ENCODE data around the gene ERC1.

ERC1 gene

GRCh38 chr12:1439687-1440086 is 448.7 kb downstream of the ERC1 start:
- no peak for DNase-seq (ENCODE audit: low read depth)

GRCh38 chr12:1443421-1444141 is 452.6 kb downstream of the ERC1 start:
- DNase-seq (ENCODE audit: low read depth) = no peak

DNA sequence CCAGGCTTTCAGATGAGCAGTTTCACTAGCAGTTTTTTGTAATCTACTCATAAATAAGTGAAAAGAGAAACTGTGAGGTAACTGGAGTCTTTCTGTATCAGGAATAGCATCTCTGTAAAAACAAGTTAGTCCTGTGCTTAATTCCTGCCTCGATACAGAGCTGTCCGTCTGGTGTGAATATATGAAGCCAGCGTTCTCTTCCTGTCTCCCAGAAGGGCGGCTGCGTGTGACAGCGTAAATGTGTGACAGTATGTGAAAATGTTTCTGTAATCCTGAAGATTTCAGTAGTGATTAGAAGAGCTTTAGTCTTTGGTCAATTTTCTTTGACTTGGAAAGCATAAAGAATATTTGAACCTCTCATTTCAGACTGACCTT is 453.1 kb downstream of the ERC1 start:
- no peak for DNase-seq (ENCODE audit: low read depth)

DNA sequence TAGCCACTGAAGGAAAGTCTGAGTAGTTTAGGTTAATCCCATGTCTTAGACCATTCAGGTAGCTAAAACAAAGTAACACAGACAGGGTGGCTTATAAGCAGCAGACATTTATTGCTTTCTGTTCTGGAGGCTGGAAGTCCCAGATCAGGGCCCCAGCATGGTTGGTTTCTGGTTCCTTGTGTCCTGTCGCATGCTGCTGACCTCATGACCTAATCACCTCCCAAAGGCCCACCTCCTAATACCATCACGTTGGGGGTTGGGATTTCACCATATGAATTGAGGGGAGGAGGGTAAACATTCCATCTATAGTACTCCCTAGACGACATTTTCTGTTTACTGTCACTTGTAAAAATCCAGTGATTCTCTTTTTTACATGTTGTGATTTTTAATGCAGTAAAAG is 454.8 kb downstream of the ERC1 start:
- DNase-seq (ENCODE audit: low read depth) = no peak

GRCh38 chr12:1448336-1448735 is 457.3 kb downstream of the ERC1 start:
- no peak for DNase-seq (ENCODE audit: low read depth)

DNA sequence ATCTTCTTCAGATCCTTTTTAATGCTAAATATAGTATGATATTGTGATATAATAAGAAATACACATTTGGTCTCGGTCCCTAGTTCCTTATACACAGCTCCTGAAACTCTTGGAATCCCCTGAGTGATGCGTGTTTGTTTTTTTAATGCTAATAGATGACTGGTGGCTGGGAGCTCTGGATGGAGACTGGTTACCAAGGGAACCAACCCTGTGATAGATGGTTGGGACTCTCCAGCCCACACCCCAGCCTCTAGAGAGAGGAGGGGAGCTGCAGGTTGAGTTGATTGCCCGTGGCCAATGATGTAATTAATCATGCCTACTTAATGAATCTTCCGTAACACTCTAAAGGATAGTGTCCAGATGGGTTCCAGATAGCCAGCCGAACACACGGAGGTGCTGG is 462.8 kb downstream of the ERC1 start:
- no peak for DNase-seq (ENCODE audit: low read depth)

DNA sequence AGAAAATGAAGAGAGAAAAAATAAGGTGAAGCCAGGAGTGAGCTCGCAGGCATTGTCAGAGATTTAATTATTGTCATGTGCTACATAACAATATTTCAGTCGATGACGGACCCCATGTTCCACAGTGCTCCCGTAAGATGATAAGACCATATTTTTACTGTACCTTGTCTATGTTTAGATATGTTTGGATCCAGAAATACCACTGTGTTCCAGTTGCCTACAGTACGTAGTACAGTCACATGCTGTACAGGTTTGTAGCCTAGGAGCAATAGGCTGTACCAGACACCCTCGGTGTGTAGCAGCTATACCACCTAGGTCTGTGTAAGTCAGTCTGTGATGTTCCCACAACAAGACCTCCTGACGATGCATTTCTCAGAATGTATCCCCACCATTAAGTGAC is 465.9 kb downstream of the ERC1 start:
- DNase-seq (ENCODE audit: low read depth) = no peak

GRCh38 chr12:1457901-1458300 is 466.9 kb downstream of the ERC1 start:
- DNase-seq (ENCODE audit: low read depth) = no peak

DNA sequence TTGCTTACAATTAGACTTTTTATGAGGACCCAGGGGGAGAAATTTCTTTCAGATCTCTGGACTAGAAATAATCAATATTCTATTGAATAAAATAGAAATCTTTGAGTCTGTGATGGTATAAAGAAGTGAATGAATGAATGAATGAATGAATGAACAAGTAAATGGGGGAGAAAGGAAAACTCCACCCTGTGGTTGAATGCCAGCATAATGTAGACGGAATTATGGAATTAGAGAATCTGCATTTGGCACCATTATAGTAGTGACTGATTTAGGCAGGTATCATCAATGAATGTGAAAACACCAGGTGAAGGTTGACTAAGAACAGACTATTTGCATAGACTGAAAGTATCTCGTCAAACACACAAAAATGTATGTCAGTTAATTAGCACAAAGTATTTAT is 468.3 kb downstream of the ERC1 start:
- DNase-seq (ENCODE audit: low read depth) = no peak

DNA sequence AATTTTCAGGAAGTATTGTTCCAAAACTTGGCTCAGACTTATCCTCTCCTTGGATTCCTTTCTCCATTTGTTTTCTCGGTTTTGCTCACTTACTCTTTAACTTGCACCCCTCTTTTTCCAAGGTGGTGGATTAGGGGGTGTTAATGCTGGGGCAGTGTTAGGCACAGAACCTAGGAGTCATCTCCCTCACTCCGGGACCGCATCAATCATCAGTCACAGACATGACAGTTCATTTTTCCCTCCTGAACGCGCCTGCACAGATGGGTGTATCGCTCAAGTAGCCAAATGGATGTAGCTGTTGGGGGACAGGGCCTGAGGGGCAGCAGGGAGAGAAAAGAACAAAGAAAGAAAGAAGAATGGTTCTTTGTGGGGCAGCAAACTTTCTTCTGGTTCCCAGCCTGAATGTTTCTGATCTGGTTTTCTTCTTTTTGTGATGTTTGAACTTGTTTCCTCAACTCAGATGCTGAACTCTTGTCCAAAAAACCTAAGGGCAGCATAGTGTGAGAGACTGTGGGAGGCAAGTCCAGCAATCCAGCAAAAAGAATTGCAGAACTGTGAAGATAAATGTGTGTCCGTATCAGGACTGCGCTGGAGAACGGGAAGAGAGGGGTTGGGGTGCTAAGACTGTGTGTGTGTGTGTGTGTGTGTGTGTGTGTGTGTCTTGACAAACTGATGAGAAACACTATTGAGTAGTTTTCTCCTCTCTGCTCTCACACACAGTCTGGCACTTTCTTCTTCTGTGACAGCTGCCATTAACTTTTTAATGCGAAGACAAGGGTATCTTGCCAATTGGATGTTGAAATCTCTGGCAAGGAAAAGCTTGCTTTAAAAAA is 472.3 kb downstream of the ERC1 start:
- no peak for DNase-seq (ENCODE audit: low read depth)

DNA sequence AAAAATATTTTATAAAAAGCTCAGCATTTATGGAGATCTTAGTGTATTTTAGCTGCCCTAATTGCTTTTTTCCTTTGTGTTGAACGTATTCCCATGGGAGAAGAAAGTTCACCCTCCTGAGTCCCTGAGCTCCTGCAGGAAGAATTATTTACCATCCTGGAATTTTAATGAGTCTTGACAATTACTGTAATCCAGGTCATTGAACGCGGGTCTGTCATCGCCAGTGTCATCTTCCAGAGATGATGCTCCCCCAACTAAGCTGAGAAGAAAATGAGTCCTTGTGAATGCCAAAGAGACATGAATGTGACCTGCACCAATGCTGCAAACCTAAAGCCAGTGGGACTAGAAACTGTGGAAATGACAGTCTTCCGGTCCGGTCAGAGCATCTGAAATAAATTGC is 473.9 kb downstream of the ERC1 start:
- no peak for DNase-seq (ENCODE audit: low read depth)

- DNase-seq (ENCODE audit: low read depth) = no peak
These were observed 475.0 kb downstream of the ERC1 start for GRCh38 chr12:1465990-1466389.

- DNase-seq (ENCODE audit: low read depth) = no peak
These were observed 475.6 kb downstream of the ERC1 start for GRCh38 chr12:1466481-1467154.

DNA sequence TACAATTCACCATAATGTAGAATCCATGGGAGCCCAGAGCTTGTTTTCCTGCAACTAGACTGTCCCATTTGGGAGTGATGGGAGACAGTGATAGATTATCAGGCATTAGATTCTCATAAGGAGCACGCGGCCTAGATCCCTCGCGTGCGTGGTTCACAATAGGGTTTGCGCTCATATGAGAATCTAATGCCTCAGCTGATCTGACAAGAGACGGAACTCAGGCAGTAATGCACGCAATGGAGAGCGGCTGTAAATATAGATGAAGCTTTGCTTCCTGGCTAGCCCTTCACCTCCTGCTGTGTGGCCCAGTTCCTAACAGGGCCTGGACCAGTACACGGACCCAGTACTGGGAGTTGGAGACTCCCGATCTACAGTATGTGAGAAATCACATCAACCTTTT is 476.7 kb downstream of the ERC1 start:
- DNase-seq (ENCODE audit: low read depth) = no peak

DNA sequence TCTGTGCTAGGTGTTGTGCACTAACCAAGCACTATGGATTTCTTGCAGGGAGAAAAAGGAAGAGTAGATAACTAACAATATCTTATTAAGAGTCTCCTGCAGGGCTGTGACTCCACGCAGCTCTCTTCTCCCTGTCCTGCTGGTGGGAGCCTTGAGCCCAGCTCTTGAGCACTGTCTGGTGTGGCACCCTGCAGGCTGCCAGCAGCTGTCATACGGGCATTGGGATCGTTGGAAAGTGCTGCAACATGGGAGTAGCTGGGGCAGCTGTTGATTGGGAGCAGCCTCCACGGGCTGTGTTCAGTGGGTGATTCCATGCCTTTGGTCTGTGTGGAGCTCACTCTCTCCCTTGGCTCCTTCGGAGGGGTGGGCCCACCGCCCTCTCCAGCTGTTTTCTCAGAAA is 478.0 kb downstream of the ERC1 start:
- DNase-seq (ENCODE audit: low read depth) = no peak

DNA sequence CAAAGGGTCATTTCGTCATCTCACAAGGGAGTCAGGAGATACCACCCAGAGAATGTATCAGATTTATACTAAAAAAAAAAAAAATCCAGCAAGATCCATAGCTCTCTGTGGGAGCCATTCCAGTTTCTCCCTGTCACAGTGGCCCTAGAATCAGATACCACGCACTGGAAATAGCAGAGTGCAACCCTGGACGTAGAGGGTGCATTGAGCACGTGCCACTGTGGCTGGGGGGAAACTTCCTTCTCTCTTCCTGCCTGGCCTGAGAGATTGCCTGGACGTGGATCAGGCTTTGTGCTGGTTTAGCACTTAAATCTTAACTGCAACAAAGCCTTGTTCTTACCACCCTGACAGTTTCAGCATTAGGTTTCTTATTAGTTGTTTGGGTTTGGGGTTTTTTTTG is 479.0 kb downstream of the ERC1 start:
- no peak for DNase-seq (ENCODE audit: low read depth)

DNA sequence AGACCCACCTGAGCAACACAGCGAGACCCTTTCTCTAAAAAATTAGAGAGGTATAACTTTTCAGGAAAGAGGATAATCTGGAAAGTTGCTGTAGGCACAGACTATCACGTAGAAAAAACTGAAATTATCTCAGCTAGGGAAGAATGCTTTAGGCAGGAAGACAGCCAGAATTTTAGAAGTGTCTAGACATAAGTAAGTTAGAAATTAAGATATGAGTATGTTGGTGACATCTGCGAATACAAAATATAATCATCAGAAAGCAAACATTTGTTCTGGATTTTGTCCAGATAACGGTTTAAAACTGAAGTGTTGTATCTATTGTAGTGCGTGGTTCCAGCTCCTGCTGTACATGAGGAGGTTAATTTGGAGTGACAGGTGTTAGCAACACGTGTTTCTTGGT is 480.2 kb downstream of the ERC1 start:
- DNase-seq (ENCODE audit: low read depth) = no peak

DNA sequence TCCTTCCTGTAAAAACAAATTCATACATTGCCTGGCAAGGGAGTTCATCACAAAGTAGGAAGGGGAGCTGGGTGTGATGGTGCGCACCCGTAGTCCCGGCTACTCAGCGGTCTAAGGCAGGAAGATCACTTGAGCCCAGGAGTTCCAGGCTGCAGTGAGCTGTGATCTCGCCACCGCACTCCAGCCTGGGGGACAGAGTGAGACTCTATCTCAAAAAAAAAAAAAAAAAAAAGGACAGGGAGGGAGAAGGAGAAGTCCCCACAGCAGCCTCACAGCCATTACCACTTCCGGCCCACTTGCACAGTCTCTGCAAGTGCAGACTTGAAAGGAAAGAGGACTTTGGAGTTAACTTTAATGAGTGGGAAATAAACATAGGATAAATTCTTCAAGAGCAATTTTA is 482.4 kb downstream of the ERC1 start:
- DNase-seq (ENCODE audit: low read depth) = no peak

DNA sequence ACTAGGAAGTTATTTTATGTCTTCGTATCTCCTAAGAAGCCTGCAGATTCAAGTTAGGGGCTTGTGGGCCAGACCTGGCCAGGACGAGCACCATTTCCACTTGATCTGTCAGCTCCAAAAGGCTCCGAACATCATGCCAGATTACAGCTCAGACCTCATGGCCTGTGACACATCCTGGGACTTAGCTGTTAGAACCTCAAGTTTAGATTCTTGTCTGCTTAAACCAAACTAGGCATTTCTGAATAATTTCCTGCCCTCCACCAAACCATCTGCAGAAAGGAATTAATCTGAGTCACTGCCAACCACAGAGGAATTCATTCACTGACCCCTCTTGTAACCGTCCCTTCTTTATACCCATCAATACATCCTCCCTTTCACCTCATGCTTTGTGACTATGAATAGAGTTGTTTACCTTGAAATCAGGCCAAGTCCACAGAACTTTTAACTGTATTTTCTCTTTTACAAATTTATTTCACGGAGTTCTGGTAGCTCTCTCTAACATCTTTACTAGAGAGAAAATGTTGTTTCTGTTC is 483.1 kb downstream of the ERC1 start:
- no peak for DNase-seq (ENCODE audit: low read depth)

- DNase-seq (ENCODE audit: low read depth) = no peak
These were observed 483.6 kb downstream of the ERC1 start for GRCh38 chr12:1474574-1475153.

GRCh38 chr12:1479645-1480044 is 488.6 kb downstream of the ERC1 start:
- no peak for DNase-seq (ENCODE audit: low read depth)

- no peak for DNase-seq (ENCODE audit: low read depth)
These were observed 490.3 kb downstream of the ERC1 start for GRCh38 chr12:1481326-1481725.

DNA sequence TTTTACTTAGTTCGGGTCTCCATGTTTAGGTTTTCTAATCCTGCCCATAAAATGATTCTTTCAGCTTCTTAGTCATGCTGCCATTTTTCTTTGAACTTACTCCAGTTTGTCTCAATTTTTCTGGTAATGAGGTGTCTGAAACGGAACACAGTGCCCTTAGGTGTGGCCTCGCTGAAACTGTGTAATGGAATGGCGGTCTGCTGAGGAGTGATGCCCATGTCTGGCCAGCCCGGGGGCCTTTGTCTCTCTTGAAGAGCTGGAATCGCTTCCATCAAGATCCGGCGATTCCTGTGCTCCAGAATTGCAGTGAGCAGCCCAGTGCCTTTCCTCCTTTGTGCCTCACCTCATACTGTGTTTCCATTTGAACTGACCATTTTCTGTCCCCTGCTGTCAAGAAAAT is 490.9 kb downstream of the ERC1 start:
- DNase-seq (ENCODE audit: low read depth) = no peak

Measured in activated T-helper 9 cell treated with anti-CD3 and anti-CD28 coated beads, Interleukin-2, amount 50 U/mL, for 16 hours (primary cell).